Myocyte (in vitro differentiated cells): ENCODE data around the gene RBM12. TPM values are rescaled to one million over a fixed set of nuclear protein-coding genes. Genes with fewer than 3 reads are reported as not detected.
"Not testable (repeated sequence)": the region's sequence is repeated elsewhere in the genome, so short reads cannot be mapped to it uniquely, and the experiment has no call there.

ENCODE experiments used
- DNase-seq: peaks from one replicate; pipeline ENCODE4 v3.0.0-alpha.2; 2012; ENCODE audit warnings: low read depth
- total RNA-seq: library from RNA; depleted of rRNA; stranded (reverse); fragments of >200 nt; gene quantifications from 2 replicates; pipeline ENCODE4 v1.2.3, GENCODE V29; 2014

RBM12 gene
- total RNA-seq, 1 donor from 2014 or later = 33.3 TPM

GRCh38 chr20:35699127-35699956 lies 34.6 kb upstream of the RBM12 start, which contains the start of the genes NFS1 and ROMO1:
Gene NFS1 (minus strand): TSS chr20:35699352. CDS start chr20:35699288, 64 bp downstream.
Gene ROMO1 (plus strand): TSS chr20:35699405. CDS start chr20:35699633, 228 bp downstream.
- peak; percentile 89 for DNase-seq

GRCh38 chr20:35698298-35699126 lies 33.8 kb upstream of the RBM12 start:
- peak; percentile 13 for DNase-seq

GRCh38 chr20:35697696-35698297 lies 33.1 kb upstream of the RBM12 start:
- no peak for DNase-seq

- DNase-seq = no peak
These were observed 31.3 kb upstream of the RBM12 start for GRCh38 chr20:35695978-35696377.

- DNase-seq = no peak
These were observed 30.6 kb upstream of the RBM12 start for GRCh38 chr20:35695245-35695749.

- DNase-seq = no peak
These were observed 25.6 kb upstream of the RBM12 start for GRCh38 chr20:35690265-35690664.

GRCh38 chr20:35686872-35687271 lies 22.2 kb upstream of the RBM12 start:
- DNase-seq = not testable (repeated sequence)

GRCh38 chr20:35685368-35685767 lies 20.7 kb upstream of the RBM12 start:
- DNase-seq = not testable (repeated sequence)

- no peak for DNase-seq
These were observed 17.3 kb upstream of the RBM12 start for GRCh38 chr20:35681960-35682359.

GRCh38 chr20:35680452-35681183 lies 15.9 kb upstream of the RBM12 start:
- no peak for DNase-seq

- DNase-seq = no peak
These were observed 10.2 kb upstream of the RBM12 start for GRCh38 chr20:35674921-35675320.

GRCh38 chr20:35673884-35674283 lies 9.2 kb upstream of the RBM12 start:
- DNase-seq = no peak

GRCh38 chr20:35669681-35670080 lies 5.0 kb upstream of the RBM12 start:
- no peak for DNase-seq

- DNase-seq = no peak
These were observed 4.5 kb upstream of the RBM12 start for GRCh38 chr20:35669221-35669620.

GRCh38 chr20:35665949-35666288 lies 1.2 kb upstream of the RBM12 start:
- no peak for DNase-seq

GRCh38 chr20:35663516-35664465 lies 909 bp downstream of the RBM12 start:
- peak; percentile 17 for DNase-seq

GRCh38 chr20:35662551-35662950 lies 2.1 kb downstream of the RBM12 start:
- no peak for DNase-seq

GRCh38 chr20:35661908-35662307 lies 2.8 kb downstream of the RBM12 start:
- DNase-seq = no peak

- no peak for DNase-seq
These were observed 3.6 kb downstream of the RBM12 start for GRCh38 chr20:35661053-35661452.
